Coronary artery (tissue), 2 donors: ENCODE measurements around the gene TMEM19.
A peak's percentile ranks its signal among the peaks of the same experiment; 100 is the strongest.
"Not testable (repeated sequence)": the region's sequence is repeated elsewhere in the genome, so short reads cannot be mapped to it uniquely, and the experiment has no call there.

Experiments used
- DNase-seq: peaks from one replicate; pipeline ENCODE4 v3.0.0-alpha.2; 2017; ENCODE audit warnings: low spot score
- H3K27ac ChIP-seq, 2 donors: fragments of 200-600 bp; sonication (generic); one replicate each; pipeline ENCODE4 v1.5.1; 2016 to 2019
- H3K4me3 ChIP-seq: fragments of 200-600 bp; sonication (generic); 2 replicates; pipeline ENCODE4 v1.5.1; 2016; ENCODE audit warnings: mild to moderate bottlenecking, moderate library complexity
- TF ChIP-seq, protein P1 (sequence below): fragments of 200-600 bp; sonication (generic); IDR thresholded peaks from one replicate; pipeline ENCODE4 v1.5.1; 2019; ENCODE audit warnings: antibody characterized with exemption

TMEM19 gene

DNA sequence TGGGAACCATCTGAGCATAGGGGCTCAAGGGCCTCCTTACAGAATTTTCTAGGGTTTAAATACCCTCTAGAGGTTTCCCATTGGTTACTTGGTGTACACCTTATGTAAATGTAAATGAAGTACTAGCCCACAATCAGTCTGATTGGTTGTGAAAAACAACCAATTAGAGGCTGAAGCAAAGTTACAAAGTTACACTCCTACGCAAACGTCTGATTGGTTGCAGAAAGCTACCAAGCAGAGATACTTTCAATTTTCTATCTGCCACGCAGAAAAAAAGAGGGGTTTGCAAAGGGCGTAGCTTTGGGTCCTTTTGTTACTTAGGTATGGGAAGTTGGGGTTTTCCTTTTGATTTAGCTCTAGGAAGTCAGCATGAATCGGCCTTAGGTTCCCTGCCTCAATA lies 1.8 kb upstream of the TMEM19 start:
- Histone ChIP-seq H3K27ac (no peak overlapping the region), H3K4me3 (no peak overlapping the region)
- no peak for DNase-seq

DNA sequence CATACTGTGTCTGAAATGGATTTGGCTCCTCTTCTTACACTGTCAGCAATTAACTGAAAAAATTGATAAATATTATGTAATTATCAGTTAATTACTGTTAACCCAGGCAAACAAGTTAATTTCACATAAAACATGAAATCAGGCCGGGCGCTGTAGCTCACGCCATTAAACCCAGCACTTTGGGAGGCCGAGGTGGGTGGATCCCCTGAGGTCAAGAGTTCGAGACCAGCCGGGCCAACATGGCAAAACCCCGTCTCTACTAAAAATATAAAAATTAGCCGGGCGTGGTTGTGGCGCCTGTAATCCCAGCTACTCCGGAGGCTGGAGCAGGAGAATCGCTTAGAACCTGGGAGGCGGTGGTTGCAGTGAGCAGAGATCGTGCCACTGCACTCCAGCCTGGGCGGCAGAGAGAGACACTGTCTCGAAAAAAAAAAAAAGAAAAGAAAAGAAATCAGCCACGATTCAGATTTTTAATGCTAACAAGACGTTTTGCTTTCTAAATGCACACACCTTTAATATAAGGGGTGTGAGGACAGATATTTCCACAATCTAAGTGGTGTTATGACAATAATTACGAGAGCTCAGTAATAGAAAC lies 473 bp upstream of the TMEM19 start:
- TF ChIP-seq, protein P1, sequence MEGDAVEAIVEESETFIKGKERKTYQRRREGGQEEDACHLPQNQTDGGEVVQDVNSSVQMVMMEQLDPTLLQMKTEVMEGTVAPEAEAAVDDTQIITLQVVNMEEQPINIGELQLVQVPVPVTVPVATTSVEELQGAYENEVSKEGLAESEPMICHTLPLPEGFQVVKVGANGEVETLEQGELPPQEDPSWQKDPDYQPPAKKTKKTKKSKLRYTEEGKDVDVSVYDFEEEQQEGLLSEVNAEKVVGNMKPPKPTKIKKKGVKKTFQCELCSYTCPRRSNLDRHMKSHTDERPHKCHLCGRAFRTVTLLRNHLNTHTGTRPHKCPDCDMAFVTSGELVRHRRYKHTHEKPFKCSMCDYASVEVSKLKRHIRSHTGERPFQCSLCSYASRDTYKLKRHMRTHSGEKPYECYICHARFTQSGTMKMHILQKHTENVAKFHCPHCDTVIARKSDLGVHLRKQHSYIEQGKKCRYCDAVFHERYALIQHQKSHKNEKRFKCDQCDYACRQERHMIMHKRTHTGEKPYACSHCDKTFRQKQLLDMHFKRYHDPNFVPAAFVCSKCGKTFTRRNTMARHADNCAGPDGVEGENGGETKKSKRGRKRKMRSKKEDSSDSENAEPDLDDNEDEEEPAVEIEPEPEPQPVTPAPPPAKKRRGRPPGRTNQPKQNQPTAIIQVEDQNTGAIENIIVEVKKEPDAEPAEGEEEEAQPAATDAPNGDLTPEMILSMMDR: no peak
- DNase-seq: no peak
- H3K27ac ChIP-seq: peak overlapping the region; percentile 69 to 94
- peak overlapping the region; percentile 88 for H3K4me3 ChIP-seq

More for the DNA sequence above, 1.8 kb upstream of the TMEM19 start:
- TF ChIP-seq, protein P1: no peak

DNA sequence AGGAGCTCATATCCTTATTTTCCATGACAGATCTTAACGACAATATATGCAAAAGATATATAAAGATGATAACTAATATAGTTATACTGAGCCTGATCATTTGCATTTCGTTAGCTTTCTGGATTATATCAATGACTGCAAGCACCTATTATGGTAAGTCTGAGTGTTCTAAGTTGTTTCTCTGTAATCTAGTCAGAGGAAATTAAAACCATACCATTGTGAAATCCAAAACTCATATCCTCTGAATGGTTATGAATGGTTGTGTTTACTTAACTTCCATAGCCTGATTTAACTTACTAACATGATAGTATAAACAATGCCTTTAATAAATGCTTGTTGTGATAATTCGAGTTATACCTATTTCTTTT lies 760 bp downstream of the TMEM19 start:
- no peak for DNase-seq
- H3K27ac ChIP-seq: peak overlapping the region; percentile 69 to 94
- peak overlapping the region; percentile 88 for H3K4me3 ChIP-seq
- TF ChIP-seq, protein P1: no peak

DNA sequence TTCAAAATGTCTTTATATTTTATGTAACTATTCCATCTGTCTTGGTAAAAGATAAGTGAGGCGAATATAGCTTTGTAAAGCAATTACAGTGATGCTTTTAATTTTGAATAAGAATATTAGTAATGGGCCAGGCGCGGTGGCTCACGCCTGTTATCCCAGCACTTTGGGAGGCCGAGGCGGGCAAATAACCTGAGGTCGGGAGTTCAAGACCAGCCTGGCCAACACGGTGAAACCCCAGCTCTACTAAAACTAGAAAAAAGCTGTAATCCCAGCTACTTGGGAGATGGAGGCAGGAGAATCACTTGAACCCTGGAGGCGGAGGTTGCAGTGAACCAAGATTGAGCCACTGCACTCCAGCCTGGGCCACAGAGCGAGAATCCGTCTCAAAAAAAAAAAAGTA lies 1.3 kb downstream of the TMEM19 start:
- H3K27ac ChIP-seq: not testable (repeated sequence)
- peak overlapping the region; percentile 88 for H3K4me3 ChIP-seq

DNA sequence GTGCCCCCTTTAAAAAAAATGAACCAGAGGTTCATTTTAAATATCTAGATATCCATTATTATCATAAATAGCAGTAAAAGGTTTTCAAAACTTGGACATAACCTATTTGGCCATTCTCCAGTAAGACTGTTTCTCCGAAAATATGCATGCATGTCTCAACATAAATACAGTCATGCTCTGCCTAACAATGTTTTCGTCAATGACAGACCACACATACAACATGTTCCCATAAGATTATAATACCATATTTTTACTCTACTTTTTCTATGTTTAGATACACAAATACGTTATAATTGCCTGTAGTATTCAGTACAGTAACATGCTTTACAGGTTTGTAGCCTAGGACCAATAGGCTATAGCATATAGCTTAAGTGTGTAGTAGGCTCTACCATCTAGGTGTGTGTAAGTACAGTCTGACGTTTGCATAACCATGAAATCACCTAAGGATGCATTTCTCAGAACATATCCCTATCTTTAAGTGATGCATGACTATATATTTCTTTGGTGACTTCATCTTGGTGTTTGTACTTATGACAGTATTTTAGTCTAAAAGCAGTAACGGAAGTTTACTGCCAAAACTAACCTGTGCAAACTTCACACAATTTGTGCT lies 3.2 kb downstream of the TMEM19 start:
- TF ChIP-seq, protein P1: no peak
- Histone ChIP-seq H3K27ac (no peak overlapping the region), H3K4me3 (no peak overlapping the region)
- DNase-seq: no peak

More for the DNA sequence above, 1.3 kb downstream of the TMEM19 start:
- DNase-seq: not testable (repeated sequence)

DNA sequence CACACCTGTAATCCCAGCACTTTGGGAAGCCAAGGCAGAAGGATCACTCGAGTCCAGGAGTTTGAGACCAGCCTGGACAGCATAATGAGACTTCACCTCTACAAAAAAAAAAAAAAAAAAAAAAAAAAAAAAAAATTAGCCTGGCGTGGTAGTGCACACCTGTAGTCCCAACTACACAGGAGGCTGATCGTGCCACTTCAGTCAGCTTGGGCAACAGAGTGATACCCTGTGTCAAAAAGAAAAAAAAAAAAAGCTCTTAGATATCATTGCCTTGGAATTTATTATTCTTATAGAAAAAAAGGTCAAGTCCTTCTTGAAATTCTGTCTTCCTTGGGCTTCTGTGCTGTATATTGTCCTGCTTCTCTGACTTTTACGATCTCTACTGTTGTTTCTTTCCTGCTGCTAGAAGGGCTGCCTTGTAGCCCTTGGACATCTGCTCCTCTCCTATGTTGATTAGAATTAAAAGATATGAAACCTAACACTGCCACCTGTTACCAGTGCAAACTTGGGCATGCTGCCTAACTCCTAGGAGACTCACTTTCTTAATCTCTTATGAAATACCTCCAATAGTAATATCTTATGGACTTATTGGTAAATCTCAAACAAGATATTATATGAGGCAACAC lies 5.7 kb downstream of the TMEM19 start:
- TF ChIP-seq, protein P1: no peak
- no peak for DNase-seq
- H3K27ac ChIP-seq: no peak overlapping the region
- H3K4me3 ChIP-seq: no peak overlapping the region

DNA sequence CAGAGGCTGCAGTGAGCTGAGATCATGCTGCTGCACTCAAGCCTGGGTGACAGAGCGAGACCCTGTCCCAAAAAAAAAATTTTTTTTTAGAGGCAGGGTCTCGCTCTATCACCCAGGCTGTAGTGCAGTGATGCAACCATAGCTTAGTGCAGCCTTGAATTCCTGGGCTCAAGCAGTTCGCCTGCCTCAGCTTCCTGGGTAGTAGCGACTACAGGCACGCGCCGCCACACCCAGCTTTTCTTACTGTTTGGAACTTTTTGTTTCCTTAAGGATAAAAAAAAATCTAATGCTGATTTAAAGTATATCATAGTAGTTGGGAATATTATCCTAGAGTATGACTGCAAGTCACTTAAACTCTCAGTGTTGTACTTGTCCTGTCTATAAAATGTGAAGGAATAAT lies 7.2 kb downstream of the TMEM19 start:
- Histone ChIP-seq H3K4me3 (no peak overlapping the region), H3K27ac (no peak overlapping the region)
- TF ChIP-seq, protein P1: no peak
- no peak for DNase-seq

DNA sequence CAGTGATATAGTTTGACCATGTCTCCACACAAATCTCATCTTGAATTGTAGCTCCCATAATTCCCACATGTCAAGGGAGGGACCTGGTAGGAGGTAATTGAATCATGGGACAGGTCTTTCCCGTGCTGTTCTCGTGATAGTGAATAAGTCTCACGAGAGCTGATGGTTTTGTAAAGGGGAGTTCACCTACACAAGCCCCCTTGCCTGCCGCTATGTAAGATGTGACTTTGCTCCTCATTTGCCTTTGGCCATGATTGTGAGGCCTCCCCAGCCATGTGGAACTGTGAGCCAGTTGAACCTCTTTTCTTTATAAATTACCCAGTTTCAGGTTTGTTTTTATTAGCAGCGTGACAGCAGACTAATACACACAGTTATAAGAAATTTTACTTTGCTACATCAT lies 7.8 kb downstream of the TMEM19 start:
- not testable (repeated sequence) for H3K27ac ChIP-seq, DNase-seq, H3K4me3 ChIP-seq
